HG03457 (cell line): ENCODE results near the gene MAP3K6.
"Not testable (repeated sequence)": the region's sequence is repeated elsewhere in the genome, so short reads cannot be mapped to it uniquely, and the experiment has no call there.

Source experiments
- ATAC-seq: cut with Tn5 transposase; IDR thresholded peaks from one replicate; pipeline ENCODE4 v1.9.1; 2021; ENCODE audit warnings: moderate number of reproducible peaks; ENCODE audit not compliant: unreplicated experiment

MAP3K6 gene

DNA sequence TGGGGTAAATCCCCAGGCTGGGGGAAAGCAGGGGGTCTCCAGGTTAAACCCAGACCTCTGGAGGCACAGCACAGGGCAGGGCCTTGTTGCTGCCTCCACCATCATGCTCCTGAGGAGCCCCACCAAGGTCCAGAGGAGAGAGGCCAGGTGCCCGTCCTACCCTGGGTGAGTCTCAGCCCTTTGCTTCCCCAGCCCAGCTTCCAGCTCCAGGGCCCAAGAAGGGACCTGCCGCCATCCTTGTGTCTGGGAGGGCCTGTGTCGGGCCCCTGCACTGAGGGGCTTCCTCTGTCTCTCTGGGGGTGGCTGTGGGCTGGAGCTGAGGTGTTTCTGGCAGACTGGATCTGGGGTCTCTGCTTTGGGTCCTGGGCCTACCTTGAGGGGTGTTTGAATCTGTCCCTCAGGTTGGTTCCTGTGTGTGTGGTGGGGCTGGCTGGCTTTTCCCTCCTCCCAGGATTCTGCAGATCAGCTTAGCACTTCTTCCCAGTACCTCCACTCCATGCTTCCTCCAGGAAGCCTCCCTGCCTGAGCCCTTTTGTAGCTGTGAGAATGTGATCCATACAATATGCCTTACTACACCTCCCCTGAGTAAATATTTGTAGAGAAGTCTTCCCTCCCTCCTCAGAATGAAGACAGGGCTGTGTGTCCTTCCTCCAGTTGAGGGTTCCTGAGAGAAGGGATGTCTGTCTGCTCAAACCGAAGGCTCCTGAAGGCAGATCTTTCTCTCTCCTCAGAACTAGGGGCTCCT lies 31.8 kb upstream of the MAP3K6 start:
- no peak for ATAC-seq

DNA sequence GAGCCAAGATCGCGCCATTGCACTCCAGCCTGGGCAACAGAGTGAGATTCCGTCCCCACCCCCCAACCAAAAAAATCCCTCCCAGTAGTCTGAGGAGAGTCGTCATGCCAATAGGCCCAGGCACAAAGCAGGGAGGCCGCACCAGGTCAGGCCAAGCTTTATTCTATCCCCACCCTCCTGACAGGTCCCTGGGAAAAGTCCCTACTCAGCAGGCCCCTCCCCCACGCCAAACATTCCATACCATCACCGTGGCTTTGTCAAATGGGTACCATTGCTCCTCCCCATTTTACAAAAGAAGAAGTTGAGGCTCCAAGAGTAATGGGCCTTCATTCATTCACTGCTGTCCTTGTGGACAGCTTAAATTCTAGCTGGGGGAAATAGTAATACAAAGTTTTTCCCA lies 31.0 kb upstream of the MAP3K6 start:
- no peak for ATAC-seq

DNA sequence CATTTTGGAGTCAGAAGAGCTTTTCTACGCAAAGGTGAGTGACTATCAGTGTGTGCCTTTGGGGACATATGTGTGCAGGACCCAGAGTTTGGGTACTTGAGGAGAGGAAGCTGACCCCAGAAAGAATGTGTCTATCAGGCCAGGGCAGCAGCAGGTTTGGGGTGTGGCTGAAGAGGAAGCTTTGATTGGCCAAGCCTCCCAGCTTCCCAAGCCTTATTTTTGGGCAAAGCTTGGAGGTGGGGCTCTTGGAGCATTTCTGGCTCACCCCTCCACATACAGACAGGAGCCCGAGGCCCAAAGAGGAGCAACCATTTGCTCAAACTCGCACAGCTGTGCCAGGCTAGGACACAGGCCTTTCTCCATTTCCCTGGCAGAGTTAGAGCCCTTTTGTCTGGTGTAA lies 30.3 kb upstream of the MAP3K6 start:
- ATAC-seq = no peak

DNA sequence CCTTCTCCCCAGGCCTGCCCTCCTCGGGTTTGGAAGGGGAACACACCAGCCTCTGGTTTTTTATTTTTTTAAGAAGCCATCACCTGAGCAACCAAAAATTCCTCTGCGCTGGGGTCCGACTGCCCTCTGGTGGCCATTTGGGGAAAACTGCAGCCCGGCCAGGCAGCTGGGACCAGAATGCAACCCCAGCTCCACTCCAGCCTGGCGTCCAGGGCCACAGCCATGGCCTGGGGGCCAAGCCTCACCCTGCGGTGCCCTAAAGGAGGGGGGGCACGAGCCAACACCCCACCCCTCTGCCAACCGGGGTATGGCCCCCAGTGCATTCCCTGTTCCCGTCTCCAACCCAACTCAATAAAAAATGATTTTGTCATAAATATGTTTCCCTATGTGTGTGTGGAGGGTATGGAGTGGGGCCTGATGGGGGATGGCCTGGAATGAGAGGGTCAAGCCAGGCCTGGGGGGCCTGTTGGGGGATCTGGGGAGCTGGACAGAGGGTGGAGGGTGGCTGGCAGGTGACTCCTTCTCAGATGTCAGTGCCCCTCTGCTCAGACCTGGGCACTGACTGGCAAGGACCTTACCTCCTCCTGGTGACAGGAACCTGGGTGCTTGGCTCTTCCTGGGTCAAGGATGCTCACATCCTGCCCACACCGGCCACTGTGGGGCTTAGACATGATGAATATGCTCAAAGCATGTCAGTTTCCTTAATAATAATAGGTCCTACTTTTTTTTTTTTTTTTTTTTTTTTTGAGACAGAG lies 28.9 kb upstream of the MAP3K6 start:
- no peak for ATAC-seq

DNA sequence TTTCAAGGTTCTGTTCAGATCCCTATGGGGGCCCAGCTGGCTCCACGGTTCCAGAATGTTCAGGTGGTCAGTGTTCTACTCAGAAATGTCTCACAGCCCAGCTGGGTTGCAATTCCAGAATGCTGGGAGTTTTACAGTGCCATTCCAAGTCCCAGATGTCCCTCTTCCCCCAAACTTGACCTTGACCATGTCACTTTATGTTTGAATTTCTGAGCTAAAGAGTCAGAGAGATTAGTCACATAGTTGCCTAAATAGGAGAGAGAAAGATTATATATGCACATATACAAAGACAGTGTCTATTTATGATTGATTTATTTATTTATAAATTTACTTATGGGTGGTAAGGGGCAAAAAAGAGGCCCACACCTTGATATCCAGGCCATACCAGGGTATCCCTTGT lies 28.2 kb upstream of the MAP3K6 start:
- ATAC-seq = no peak

DNA sequence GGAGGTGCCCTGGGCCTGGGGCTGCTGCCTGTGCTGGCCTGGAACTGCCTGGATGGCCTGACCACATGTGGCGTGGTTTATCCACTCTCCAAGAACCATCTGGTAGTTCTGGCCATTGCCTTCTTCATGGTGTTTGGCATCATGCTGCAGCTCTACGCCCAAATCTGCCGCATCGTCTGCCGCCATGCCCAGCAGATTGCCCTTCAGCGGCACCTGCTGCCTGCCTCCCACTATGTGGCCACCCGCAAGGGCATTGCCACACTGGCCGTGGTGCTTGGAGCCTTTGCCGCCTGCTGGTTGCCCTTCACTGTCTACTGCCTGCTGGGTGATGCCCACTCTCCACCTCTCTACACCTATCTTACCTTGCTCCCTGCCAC lies 27.5 kb upstream of the MAP3K6 start:
- ATAC-seq = no peak

DNA sequence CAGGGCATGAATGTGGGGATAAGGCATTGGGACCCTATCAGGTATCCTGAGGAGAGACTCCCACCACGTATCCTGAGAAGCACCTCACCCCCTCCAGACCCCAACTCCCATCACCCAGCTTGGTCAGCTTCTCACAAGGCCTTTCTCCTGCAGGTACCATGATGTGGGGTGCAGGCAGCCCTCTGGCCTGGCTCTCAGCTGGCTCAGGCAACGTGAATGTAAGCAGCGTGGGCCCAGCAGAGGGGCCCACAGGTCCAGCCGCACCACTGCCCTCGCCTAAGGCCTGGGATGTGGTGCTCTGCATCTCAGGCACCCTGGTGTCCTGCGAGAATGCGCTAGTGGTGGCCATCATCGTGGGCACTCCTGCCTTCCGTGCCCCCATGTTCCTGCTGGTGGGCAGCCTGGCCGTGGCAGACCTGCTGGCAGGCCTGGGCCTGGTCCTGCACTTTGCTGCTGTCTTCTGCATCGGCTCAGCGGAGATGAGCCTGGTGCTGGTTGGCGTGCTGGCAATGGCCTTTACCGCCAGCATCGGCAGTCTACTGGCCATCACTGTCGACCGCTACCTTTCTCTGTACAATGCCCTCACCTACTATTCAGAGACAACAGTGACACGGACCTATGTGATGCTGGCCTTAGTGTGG lies 27.0 kb upstream of the MAP3K6 start:
- ATAC-seq = no peak

DNA sequence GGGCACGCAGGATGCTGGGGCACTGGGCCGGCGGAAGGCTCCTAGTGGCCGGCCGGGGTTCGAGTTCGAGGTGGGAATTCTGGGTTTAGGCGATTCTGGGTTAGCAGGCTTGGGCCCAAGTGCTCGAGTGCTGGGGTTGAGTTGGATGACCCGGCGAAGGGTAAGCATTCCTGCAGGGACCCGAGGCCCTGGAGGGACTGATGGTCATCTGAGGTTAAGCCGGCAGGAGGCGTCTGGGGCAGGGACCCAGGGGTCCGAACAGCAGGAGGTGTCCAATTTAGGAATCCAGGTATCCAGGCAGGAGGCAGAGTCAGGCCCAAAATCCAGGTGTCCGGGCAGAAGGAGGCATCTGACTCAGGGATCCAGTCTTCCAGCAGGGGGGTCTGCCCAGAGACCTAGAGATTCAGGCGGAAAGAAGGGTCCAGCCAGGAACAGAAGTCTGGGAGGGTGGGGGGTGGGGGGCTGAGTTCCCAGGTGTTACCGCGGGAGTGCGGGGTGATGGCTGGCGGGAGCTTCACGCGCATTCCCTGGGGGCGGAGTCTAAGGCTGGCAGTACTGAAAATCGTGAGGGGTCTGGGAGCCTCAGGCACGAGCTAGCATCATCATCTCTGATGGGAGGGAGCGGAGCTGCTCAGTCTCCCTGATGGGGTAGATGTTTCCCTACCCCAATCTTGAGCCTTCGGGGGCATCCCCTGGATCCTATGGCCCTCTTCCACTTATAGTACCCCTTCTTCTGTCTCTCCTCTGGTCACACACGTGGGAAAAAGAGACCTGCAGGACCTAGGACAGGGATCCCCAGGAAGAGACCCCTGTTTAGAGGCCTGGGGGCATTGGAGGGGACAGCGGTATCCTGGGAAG lies 26.2 kb upstream of the MAP3K6 start:
- peak; percentile 12 for ATAC-seq

DNA sequence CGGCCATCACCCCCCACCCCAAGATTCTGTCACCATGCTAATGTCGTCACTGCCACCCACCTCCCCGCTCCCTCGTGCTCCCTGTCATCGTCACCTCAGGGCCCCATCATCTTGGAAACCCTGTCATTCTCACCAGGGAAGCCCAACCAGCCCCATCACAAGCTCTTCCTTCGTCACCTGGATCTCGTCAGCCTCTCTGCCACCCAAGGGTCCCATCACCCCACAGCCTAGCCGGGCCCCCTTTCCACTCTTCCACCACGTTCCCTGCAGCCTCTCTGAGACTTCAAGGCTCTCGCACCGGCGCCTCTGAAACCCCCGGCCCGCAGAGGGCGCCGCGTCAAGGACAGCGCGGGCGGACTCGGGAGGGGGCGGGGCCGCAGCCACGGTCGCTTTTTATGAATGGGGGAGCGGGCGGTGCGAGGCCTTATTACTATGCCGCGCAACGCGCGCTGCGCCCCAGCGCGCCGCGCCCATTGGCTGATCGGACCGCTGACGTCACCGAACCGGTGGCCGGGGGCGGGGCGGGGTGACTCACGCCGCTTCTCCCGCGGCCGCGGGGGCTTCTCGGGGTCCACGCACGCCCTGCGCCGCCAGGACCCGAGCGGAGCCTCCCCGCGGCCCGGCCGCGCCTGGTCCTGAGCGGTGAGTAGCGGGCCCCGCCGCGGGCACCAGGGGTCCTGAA lies 25.5 kb upstream of the MAP3K6 start, which contains the start of gene GPR3:
Gene GPR3, plus strand, starts transcription at position 527 of the 682 bp plus-strand sequence. CDS start 1,177 bp downstream, outside the sequence.
- ATAC-seq = peak; percentile 71

DNA sequence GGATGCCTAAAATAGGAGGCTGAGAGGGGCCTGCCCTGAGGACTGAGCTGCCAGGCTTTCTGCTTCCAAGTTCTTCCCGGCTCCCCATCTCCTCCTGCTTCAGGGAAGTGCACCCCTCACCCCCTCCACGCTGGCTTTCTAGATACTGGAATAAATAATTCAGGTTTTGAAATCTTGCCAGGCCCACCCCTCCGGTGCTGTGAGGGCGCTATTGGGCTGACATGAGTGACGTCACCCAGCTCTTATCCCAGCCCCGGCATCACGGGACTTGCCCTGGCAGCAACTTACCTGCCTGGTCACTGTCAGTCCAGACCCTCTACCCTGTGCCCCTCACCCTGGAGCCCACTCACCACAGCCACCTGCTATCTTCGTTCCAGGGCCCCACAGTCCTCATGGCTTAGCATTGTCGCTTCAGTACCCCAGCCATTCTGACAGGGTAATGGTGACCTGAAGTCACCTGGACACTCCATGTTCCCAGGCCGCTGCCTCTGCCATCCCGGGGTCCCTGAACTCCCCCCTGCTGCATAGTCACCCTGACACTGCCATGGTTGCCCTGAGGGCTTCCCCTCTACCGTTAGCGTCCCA lies 24.8 kb upstream of the MAP3K6 start:
- no peak for ATAC-seq

DNA sequence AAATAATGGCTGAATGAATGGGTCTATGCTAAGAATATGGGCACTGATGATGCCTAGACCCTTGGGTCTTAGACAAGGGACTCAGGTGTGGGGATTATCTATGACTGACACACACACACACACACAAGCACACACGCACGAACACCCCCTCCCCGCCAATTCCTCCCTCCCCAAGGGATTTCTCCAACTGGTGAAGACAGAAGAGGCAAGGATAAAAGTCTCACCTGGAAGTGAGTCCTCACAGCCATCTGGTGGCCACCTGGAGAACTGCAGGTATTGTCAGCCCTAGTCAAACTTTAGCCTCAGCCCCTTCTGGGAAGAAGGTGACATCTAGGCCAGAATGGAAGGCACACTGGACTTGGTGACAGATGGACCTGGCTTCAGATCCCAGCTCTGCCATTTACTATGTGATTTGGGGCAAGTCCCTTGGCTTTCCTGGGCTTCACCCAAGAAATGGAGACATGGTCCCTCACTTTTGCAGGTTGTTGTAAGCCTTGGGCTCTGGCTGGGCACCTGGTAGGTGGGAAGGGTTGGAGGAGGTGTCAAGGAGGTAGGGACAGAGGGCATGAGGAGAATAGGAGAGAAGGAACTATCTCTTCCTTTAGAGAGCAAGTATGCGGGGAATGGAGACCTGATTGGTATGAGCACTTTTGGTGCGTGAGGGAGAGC lies 21.7 kb upstream of the MAP3K6 start:
- no peak for ATAC-seq

DNA sequence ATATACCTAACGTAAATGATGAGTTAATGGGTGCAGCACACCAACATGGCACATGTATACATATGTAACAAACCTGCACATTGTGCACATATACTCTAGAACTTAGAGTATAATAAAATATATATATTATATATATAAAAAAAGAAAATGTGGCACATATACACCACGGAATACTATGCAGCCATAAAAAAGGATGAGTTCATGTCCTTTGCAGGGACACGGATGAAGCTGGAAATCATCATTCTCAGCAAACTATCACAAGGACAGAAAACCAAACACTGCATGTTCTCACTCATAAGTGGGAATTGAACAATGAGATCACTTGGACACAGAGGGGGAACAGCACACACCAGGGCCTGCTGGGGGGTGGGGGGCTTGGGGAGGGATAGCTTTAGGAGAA lies 18.0 kb upstream of the MAP3K6 start:
- ATAC-seq = not testable (repeated sequence)

DNA sequence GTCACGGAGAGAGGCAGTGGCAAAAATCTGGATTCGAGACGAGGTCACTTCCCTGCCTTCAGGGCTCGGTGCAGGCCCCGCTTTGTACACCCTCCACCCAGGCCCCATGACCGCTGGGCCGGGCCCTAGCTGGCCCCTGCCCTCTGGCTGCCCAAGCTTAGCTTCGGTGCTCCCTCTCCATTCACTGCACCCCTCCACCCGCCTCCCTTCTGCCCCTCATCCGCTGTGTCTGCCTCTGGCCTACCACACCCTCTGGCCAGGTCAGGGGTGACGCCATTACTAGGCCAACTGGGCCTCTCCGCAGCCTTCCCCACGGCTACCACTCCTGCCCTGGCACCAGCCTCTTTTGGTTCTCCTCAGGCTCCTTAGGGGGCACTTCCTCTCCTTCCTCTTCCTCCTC lies 16.9 kb upstream of the MAP3K6 start:
- no peak for ATAC-seq

DNA sequence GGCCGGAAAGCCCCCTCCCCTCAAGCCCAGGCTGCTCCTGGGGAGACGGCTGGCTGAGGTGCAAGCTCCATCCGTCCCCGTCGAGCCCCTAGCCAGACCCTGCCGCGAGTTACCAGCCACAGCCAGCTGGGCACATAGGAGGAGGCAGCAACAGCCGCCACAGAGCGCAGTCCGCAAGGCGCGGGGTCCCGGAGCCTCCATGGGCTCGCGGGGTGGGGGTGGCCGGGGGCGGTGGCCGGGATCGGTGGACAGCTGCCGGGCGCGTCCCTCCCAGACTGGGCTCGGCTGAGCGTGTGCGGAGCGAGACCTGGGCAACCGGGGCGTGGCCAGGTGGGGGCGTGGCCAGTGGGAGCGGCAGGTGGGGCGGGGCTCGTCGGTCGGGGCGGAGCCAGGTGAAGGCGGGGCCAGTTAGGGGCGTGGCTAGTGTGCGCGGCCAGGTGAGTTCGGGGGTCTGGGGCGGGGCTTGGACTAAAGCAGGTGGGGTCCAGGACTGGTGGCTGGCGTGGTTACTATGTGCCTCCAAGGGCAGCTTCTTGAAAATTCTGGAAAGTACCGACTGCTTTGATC lies 16.4 kb upstream of the MAP3K6 start, which contains the start of gene CD164L2:
Gene CD164L2, minus strand, starts transcription at position 295 of the 567 bp plus-strand sequence. Its CDS starts 94 bp downstream, at position 201.
- ATAC-seq = no peak

DNA sequence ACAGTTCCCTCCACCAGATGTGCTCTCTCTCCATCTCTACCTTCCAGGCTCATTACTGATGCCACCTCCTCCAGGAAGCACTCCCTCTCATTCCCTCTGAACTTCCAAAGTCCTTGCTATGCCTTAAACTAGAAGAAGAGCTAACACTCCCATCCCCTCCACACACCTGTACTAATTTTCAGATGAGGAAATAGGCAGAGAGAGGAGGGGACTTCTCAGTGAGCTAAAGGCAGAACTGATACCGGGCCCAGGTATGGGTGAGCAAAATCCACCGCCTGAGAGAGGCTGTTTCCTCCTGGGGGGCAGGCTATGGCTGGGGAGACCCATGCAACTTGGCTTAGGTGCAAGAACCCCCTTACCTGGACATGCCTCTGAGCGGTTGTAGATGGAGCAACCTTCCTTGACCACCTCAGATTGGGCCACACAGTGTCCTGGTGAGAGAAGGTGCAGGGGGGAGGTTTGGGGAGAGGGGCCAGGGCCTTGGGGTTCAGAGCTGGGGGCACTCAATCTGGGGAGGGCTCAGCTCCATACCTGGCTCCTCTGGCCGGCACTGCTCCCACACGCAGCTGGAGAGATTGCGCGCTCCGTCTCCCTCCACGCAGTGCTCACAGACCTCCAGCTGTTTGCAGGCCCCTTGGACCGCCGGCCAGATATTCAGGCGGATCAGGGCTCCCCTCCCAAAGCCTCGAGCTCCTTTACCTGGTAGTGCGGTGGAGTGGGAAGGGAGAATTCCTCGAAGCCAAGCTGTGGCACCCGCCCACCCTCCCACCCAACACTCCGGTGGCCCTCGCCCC lies 15.4 kb upstream of the MAP3K6 start:
- ATAC-seq = no peak

DNA sequence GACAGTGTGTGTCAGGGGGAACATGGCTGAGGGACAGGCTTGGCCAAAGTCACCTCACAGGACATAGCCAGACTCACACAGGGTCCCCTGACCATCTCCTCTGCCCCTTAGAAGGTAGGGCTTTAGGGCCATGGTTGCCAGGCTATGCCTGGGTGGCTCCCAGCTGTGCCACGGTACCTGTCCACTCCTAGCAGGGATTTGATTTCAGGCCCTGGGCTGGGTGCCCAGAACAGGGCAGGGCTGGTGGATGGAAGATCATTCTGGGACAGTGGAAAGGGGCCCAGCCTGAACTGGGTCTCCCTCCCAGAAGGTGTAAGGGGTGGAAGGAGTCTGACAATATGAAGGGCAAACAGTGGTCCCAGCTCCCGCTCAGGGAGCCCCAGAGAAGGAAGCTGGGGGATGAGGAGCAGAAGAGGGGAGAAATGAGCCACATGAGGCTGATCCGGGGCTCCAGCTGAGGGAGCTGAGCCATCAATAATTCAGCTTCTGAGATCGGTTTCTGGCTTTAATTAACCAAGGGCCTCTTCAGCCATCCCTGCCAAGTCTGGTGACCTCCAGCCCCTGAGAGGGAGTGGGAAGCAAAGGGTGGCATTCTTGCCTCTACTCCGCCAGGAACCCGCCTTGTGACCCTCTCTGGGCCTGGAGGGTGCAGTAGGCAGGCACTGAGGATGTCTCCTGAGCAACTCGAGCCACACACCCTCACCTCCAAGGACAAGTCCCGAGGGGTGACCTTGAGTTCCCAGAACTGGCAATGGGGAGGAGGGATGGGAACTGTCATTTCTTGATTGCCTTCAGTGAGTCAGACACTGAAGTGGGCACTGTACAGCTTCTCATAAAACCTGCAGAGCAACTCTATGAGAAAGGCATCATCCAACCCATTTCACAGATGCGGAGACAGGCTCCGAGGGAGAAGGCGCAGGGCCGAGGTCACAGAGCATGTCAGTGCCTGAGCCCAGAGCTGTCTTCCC lies 14.3 kb upstream of the MAP3K6 start:
- ATAC-seq = no peak

DNA sequence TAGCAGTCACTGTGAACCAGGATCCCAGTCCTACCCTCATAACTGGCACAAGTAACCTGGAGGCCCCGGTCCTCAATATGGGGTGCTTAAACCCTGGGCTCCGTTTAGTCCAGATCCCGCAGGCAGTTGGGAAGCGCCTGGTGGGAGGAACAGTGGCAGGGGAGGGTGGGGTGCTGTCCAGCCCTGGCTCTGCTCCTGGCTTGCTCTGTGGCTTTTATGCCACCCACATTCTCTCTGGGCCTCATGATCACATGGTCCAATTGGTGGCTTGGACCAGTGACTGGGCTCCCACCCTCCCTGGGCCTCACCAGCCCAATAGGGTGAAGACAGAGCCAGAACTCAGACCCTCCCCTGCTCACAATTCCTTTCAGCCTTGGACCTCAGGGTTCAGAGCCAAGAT lies 13.5 kb upstream of the MAP3K6 start:
- ATAC-seq = no peak
